SK-MEL-5 (cell line): ENCODE data around the gene ARID5B. TPM values are rescaled to one million over a fixed set of nuclear protein-coding genes. Genes with fewer than 3 reads are reported as not detected.

ENCODE experiments used
- DNase-seq: peaks from one replicate; pipeline ENCODE4 v3.0.0-alpha.2; 2016; ENCODE audit warnings: low read depth, low spot score
- in situ Hi-C: cut with HindIII; loops from 2 replicates; pipeline ENCODE4 v1.10.0; 2016; ENCODE audit warnings: low sequenced_read_pairs, high pct_unique_total_duplicates, low pct_unique_long_range_greater_than_20kb
- total RNA-seq: library from RNA; depleted of rRNA; stranded (reverse); fragments of >200 nt; shearing (Covaris generic); gene quantifications from 2 replicates; pipeline ENCODE4 v1.2.3, GENCODE V29; 2014

The ARID5B gene
- total RNA-seq, 1 experiment from 2014 or later = 17.5 TPM

DNA sequence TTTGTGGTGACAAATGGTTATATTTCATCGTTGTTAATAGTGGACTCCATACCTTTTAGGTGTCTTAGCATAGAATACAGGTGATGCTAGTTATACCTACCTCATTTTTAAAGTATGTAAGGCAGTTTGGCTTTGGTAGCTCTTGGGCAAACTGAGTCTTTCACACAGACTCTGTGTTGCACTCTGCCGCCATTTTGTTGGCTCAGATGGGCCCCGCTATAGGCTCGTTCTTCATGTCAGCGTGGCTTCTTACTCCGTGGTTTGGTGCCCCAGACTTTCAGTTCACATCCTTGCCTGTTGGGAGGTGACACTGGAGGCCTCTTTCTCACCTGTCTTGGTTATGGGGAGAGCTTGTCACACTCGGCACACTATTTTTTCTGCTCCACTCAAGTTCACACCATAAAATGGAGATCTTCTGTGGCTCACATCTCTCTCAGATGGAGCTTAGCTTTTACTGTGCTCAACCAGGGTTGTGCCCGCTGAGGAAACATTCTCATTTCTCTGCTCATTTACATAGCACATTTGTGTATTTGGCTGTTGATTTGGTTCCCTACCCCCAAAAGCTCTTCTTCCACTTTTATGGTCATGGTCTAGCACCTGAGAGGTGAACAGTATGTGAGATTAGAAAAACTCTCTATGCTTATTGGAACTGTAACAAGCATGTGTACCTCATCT, 178.5 kb downstream of the ARID5B start:
- in situ Hi-C loops = no loop called here
- DNase-seq = no peak

DNA sequence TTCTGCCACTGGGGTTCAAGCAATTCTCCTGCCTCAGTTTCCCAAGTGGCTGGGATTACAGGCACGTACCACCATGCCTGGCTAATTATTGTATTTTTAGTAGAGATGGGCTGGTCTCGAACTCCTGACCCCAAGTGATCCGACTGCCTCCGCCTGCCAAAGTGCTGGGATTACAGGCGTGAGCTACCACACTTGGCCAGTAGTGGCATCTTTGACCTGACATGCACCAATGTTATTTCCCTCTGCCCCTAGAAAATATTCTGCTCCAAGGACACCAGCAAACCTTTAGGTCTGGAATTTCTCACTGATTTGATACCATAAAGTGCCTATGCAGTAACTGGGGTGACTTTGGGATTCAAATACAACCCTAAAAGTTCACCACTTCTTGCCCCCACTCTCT, 179.4 kb downstream of the ARID5B start:
- in situ Hi-C loops = no loop called here
- DNase-seq = peak; percentile 22

DNA sequence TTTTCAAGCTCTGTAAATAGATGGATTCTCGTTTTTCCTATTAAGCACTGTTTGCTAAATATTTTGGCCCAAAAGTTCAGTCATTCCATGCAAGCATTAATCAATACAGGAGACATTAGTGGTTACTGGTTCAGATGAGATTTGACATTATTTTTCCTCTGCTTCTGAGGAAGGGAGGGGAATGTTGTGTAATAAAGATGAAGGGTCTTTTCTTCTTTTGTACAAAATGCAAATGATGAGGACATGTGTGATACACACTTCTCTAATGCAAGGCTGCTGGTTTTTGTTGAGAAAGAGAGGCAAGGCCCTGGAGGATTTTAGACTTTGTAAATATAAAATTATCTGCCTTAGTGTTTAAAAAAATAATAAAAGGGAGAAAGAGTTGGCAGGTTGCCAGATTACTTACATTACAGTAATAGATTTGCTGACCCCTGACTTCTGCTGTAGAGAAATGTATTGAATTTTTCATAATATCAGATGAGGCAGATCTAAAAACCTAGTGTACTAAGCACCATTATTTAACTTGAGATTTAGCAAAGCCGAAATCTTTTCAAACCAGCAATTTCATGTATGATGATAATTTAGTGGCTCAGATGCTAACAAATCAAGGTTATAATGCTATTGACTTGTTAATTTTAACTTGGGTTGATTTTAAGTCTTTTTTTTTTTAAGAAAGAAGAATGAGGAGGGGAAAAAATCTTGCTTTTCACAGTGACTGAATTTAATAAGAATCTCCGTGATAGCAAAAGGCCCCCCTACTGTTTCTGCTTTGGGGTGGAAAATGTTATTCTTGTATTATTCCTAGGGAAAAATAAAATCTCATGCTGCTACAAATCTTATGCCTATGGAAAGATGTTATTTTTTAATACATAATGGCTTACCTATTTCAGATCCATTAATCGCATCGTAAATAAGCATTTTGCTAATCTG, 180.1 kb downstream of the ARID5B start:
- DNase-seq = no peak
- in situ Hi-C loops = no loop called here

GRCh38 chr10:62082271-62082656, 180.8 kb downstream of the ARID5B start:
- in situ Hi-C loops = no loop called here
- no peak for DNase-seq

DNA sequence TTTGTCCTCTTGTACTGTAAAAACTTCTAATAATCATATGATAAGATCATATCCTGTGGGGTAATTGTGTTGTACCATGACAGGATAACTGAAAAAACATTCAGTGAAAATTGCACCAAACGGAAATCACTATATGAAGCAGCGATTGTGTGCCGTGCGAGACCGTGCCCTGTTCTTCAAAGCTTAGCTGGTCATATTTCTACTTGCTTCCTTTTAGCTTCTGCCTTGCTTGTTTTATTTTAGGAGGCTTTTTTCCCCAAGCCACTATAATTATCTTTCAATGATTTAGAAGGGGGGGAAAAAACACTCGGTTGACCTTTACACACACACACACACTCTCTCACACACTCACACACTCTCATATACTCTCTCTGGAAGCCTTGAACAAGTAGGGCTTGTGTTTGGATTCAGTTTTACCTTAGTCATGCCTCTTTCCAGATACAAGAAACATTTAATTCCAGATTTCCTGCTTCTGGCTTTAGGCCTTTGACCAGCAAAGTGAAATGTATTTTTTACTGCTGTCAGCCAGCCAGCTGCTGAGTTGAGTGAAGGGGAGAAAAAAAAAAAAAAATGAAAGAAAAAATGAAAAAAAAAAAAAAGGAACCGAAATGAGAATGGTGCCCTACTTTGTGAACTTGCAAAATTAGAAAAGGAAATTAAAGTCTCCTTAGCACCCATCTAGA, 181.4 kb downstream of the ARID5B start:
- in situ Hi-C loops = no loop called here
- DNase-seq = peak; percentile 85

GRCh38 chr10:62083412-62084267, 182.1 kb downstream of the ARID5B start:
- in situ Hi-C loops = no loop called here
- DNase-seq = peak; percentile 46

DNA sequence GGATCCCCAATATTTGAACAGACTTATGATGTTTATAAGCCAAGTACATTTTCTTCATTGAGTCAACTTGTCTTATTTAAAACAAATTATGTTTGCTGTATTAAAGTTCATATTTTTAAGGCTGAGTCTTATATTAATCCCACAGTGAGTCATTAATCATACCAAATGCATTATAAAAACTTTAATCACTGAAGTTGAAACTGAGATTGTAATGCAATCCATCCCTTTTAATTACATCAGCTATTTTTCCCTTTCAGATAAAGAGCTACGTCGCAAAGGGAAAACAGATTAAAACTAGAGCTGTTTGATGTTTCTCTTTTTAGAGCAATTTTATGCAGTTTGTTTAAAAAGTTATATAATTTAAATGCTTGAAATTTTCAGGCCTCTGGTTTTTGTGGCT, 183.0 kb downstream of the ARID5B start:
- DNase-seq = no peak
- in situ Hi-C loops = no loop called here

DNA sequence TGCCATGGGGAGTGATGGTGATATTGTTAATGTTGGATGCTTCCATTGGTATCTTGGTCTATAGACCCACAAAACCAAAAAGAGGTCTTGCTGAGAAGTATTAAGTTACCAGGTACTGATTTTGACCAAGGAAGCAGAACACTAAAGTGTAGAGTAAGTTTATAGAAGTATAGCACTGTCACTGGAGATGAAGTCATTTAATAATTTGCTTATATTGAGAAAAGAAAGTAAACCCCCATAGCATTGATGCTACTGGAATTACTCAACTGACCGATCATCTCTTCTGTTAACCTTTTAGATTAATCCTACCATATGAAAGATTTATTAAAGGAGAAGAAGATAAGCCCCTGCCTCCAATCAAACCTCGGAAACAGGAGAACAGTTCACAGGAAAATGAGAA, 183.9 kb downstream of the ARID5B start:
- in situ Hi-C loops = no loop called here
- DNase-seq = no peak

- DNase-seq = no peak
- in situ Hi-C loops = no loop called here
These were observed 184.3 kb downstream of the ARID5B start for GRCh38 chr10:62085821-62086220.

GRCh38 chr10:62087329-62087728, 185.8 kb downstream of the ARID5B start:
- no peak for DNase-seq
- in situ Hi-C loops = no loop called here

DNA sequence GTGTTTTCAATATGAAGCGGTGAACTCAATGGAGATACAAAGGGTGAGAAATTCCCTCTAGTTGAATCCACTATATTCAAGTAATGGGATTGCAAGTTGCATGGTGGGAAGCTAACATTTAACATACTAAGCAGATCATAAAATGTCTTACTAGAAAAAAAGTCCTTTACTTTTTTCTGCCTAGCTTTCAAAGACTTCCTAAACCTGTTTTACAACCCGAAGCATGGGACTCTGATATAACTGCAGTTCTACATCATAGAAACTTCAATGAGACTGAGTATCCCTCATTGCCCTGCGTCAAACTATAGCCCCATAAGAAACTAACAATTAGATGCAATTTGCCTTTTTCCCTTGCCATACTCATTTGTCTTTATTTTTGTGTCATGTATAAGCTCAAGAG, 187.3 kb downstream of the ARID5B start:
- in situ Hi-C loops = no loop called here
- DNase-seq = no peak

GRCh38 chr10:62092301-62093030, 191.0 kb downstream of the ARID5B start:
- in situ Hi-C loops = no loop called here
- no peak for DNase-seq

GRCh38 chr10:62093863-62094291, 192.4 kb downstream of the ARID5B start:
- DNase-seq = peak; percentile 26
- in situ Hi-C loops = no loop called here

- in situ Hi-C loops = no loop called here
- peak; percentile 26 for DNase-seq
These were observed 194.0 kb downstream of the ARID5B start for GRCh38 chr10:62095181-62096122.

GRCh38 chr10:62096256-62096933, 194.9 kb downstream of the ARID5B start:
- in situ Hi-C loops = no loop called here
- no peak for DNase-seq
